Measurements from ENCODE around the gene PACRG. TPM values are rescaled to one million over a fixed set of nuclear protein-coding genes. Genes with fewer than 3 reads are reported as not detected.

PACRG gene
- total and polyA plus RNA-seq, 2 of the 8 experiments (the other 6 are each of a cell fraction or from before 2014, with no cell fraction given) = 0.44 to 0.54 TPM

DNA sequence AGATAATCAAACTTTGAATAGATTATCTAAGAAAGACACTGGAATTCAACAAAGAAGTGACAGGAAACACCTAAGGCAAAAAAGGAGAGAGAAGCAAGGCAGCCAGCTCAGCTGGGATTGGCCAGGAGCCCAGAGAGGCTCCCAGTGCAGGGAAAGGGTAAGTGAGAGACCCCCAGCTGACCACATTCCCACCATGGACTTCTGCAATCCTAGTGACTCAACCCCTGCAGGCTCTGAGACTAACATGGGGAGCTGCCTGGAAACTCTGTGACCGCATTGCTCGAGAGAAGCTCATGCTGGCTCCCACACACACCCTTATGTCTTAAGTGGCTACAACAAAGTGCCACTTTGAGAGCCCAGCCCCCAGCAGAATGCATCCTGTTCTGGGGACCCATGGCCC is 215.1 kb downstream of the PACRG start (continued):
- TF ChIP-seq, protein P1, sequence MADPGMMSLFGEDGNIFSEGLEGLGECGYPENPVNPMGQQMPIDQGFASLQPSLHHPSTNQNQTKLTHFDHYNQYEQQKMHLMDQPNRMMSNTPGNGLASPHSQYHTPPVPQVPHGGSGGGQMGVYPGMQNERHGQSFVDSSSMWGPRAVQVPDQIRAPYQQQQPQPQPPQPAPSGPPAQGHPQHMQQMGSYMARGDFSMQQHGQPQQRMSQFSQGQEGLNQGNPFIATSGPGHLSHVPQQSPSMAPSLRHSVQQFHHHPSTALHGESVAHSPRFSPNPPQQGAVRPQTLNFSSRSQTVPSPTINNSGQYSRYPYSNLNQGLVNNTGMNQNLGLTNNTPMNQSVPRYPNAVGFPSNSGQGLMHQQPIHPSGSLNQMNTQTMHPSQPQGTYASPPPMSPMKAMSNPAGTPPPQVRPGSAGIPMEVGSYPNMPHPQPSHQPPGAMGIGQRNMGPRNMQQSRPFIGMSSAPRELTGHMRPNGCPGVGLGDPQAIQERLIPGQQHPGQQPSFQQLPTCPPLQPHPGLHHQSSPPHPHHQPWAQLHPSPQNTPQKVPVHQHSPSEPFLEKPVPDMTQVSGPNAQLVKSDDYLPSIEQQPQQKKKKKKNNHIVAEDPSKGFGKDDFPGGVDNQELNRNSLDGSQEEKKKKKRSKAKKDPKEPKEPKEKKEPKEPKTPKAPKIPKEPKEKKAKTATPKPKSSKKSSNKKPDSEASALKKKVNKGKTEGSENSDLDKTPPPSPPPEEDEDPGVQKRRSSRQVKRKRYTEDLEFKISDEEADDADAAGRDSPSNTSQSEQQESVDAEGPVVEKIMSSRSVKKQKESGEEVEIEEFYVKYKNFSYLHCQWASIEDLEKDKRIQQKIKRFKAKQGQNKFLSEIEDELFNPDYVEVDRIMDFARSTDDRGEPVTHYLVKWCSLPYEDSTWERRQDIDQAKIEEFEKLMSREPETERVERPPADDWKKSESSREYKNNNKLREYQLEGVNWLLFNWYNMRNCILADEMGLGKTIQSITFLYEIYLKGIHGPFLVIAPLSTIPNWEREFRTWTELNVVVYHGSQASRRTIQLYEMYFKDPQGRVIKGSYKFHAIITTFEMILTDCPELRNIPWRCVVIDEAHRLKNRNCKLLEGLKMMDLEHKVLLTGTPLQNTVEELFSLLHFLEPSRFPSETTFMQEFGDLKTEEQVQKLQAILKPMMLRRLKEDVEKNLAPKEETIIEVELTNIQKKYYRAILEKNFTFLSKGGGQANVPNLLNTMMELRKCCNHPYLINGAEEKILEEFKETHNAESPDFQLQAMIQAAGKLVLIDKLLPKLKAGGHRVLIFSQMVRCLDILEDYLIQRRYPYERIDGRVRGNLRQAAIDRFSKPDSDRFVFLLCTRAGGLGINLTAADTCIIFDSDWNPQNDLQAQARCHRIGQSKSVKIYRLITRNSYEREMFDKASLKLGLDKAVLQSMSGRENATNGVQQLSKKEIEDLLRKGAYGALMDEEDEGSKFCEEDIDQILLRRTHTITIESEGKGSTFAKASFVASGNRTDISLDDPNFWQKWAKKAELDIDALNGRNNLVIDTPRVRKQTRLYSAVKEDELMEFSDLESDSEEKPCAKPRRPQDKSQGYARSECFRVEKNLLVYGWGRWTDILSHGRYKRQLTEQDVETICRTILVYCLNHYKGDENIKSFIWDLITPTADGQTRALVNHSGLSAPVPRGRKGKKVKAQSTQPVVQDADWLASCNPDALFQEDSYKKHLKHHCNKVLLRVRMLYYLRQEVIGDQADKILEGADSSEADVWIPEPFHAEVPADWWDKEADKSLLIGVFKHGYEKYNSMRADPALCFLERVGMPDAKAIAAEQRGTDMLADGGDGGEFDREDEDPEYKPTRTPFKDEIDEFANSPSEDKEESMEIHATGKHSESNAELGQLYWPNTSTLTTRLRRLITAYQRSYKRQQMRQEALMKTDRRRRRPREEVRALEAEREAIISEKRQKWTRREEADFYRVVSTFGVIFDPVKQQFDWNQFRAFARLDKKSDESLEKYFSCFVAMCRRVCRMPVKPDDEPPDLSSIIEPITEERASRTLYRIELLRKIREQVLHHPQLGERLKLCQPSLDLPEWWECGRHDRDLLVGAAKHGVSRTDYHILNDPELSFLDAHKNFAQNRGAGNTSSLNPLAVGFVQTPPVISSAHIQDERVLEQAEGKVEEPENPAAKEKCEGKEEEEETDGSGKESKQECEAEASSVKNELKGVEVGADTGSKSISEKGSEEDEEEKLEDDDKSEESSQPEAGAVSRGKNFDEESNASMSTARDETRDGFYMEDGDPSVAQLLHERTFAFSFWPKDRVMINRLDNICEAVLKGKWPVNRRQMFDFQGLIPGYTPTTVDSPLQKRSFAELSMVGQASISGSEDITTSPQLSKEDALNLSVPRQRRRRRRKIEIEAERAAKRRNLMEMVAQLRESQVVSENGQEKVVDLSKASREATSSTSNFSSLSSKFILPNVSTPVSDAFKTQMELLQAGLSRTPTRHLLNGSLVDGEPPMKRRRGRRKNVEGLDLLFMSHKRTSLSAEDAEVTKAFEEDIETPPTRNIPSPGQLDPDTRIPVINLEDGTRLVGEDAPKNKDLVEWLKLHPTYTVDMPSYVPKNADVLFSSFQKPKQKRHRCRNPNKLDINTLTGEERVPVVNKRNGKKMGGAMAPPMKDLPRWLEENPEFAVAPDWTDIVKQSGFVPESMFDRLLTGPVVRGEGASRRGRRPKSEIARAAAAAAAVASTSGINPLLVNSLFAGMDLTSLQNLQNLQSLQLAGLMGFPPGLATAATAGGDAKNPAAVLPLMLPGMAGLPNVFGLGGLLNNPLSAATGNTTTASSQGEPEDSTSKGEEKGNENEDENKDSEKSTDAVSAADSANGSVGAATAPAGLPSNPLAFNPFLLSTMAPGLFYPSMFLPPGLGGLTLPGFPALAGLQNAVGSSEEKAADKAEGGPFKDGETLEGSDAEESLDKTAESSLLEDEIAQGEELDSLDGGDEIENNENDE (IDR thresholded peaks at IDR 0.05; ENCODE audit: insufficient replicate concordance, low read length) = no peak
- TF ChIP-seq RXRA (IDR thresholded peaks at IDR 0.05; ENCODE audit: insufficient read depth, low read depth, low read length) = no peak
- no peak for TF ChIP-seq SUZ12 (IDR thresholded peaks at IDR 0.05; ENCODE audit: low read length)
- no peak for TF ChIP-seq CBX5 (IDR thresholded peaks at IDR 0.05; ENCODE audit: low read depth, low read length)
- TF ChIP-seq PHF8 (conservative IDR thresholded peaks at IDR 0.05; ENCODE audit: low read depth, low read length) = no peak
- no peak for TF ChIP-seq TAF7 (optimal IDR thresholded peaks at IDR 0.05; ENCODE audit: borderline replicate concordance, low read depth, low read length)
- TF ChIP-seq MAFK (IDR thresholded peaks at IDR 0.05; ENCODE audit: low read depth, low read length) = no peak
- no peak for TF ChIP-seq CEBPB (IDR thresholded peaks at IDR 0.05; ENCODE audit: low read depth, low read length)
